Stimulated activated CD4-positive, alpha-beta T cell treated with anti-CD3 and anti-CD28 coated beads, Interleukin-12 subunit alpha, Interleukin-12 subunit beta, amount 100 ng/mL, for 48 hours (primary cell): ENCODE results near the gene FSTL4.

Experiments used
- DNase-seq, 3 donors: peaks; one replicate each; pipeline ENCODE4 v3.0.0-alpha.2; 2020; ENCODE audit warnings: low read depth in 2 of 3, low spot score in 1 of 3

FSTL4 gene

DNA sequence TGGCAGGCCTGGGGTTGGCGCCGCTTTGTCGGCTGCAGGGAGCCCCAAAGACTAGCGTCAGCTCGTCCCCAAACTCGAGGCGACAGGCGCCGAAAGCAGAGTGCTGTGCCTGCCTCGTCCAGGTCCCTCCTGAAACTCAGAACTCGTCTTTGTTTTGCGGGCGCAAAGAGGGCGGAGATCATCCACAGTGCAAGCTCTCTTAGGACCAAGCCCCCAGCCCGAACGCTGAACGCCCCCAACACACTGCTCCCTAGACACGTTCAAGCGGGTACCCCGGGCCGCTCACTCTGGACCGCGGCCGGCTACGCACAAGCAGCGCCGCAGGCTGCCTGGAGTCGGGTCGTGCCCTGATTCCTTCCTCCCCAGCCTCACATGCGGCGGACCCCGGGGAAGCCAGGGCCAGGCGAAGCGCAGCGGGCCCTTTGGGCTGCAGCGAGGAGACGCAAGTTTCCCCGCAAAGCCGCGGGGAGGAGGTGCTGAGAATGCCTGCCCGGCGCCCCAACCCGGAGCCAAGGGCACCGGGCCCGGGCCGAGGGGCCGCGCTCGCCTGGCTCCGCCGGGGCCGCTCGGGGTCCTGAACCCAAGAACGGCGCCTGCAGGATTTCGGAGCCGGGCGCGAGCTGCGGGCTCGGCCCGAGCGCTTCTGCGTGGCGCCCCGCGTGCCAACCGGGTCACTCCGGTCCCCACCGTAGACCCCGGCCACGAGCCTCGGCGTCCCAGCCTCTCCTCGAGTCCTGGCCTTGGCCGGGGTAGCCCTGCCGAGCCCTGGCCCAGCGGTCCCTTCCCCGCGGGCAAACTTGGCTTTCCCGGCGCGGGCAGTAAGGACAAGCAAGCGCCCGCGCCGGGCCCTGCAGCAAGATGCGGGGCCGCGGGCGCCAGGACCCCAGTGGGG, 738 bp downstream of the FSTL4 start:
- DNase-seq: no peak

DNA sequence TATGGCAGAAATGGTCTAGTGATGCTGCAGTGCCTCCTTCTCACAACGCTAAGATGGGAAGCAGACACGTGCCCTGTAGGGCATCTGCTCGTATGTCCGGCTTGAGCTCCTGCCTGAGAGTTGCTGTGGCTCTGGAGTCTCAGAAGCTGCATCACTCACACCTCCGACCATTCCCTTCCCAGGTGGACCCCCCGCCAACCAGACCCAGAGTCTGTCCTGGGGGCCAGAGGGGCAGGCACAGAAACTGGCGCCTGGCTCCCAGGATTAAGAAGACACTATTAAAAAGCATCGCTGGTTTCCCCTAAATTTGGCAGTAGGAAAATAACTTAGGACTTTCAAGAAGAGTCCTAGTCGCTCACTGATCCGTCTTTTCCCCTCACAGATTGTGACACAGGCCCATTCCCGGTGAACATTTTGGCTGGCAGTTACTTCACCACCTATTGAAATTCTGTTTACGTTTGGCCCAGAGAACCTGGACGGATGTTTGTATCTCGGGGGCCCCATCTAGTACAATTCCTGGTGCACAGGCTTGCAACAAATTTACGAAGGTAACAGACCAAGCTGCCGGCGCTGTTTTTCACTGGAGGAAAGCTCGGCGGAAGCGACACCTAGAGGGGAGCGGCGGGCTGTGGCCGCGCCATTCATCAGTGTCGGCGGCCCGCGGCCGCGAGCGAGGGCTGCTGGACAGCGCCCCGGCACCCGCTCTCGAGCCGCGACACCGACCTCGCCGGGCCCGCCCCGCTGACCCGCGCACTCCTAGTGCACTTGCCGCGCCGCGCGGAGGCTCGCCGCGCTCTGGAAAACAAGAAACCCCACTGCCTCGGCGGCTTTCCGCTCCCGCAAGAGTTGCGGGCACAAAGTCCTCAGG, 1.6 kb downstream of the FSTL4 start:
- peak in 1 of 3 donors; percentile 29 for DNase-seq

DNA sequence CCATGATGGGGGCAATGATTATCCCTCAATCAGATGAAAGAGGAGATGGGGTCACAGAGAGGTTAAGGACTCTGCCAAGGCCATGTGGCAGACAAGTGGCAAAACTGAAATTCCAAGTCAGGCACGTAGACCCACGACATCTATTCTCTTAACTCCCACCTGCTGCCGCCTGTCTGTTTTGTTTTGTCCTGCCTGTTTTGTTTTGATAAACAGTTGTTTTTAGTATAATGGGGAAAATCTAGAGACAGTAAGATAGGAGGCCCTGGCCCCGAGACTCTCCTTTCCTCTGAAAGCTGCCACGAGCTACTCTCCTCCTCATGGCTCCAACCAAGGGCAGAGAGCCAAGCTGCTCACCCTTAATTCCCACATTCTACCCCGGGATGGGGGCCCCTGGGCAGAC, 4.9 kb downstream of the FSTL4 start:
- DNase-seq: no peak

DNA sequence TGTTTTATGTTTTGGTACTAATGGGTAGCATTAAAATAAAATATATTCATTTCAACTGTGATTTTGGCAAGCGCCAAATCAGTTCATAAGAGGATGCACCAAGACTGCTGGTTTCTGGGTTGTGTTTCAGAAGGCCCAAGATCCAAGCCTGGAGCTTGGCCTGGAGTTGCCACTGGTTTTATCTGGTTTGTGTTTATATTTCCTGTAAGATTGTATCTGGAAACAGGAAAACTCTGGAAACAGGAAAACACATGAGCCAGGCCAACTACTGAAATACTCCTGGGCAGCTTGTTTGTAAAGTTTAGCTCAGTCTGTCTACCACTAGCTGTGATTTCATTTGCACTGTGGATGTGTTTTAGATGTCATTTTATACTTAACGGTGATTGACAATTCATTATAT, 5.5 kb downstream of the FSTL4 start:
- no peak for DNase-seq

DNA sequence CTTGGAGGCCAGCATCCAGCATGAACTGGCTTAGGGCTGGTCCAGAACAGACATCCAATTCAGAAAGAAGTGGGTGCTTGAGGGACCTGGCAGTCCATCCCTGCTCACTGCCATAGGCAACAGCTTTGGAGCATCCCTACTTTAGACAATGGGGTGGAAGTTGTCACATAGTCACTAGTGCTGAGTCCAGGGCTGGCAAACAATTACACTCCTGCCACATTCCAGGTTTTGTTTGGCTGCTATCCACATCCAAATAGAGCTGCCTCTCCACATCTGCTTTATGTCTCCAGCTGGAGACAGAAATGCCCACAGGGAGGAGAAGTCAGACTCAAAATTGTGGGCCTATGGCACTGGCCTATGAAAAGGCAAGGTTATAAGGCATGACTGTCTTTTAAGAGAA, 7.0 kb downstream of the FSTL4 start:
- no peak for DNase-seq

DNA sequence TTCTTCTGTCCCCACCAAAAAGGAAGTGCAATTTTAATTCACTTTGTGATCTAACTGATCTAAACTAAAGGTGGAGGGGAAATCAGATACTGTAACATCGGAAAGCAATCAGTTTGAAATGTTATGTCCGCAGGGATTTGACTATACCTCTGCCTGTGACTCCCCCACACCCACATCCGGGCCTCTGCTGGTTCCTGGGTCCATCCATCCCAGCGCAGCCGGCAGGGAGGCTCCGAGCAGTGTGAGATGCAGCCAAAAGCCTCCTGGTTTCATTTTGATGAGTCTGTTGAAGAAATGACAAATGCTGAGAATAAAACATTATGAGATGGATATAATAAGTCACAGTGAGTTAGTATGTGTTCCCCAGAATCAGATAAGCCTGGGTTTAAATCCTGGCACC, 8.6 kb downstream of the FSTL4 start:
- no peak for DNase-seq

DNA sequence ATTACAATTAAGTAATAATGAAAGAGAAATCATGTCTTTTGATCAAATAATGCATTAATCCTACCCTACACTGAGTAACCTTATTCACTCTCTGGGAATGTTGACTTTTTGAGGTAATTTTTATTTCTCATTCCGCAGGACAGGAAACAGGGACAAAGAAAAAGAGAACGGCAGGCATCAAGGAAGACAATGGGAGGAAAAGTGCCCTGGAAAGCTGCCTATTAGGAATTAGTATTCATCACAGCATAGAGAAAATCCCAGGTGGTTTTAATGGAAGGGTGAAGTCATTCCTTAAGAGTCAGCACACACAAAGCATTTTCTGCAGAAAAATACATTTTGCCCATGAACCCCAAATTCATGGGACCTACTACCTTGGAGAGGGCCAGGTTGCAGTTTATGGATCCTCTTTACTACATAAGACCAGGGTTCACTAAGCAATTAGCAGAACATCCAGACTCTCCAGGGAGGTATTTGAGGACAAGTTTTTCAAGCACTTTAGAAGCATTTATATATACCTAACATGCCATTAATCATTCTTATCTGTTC, 9.4 kb downstream of the FSTL4 start:
- DNase-seq: no peak

DNA sequence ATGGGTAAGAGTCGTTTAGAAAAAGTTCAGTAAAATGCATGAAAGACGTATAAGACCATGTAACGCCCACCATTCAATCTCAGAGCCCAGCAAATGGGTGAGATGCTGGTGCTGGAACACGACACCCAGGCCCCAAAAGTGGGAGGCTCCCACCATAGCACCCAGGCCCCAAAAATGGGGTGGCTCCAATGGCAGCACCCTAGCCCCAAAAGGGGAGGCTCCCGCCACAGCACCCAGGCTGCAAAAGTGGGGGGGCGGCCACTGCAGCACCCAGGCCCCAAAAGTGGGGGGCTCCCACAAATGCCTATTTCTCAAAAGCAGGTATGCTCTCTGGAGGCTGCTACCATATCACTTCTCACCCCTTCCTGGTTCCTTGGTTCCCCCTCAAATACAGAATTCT, 12.7 kb downstream of the FSTL4 start:
- no peak for DNase-seq

DNA sequence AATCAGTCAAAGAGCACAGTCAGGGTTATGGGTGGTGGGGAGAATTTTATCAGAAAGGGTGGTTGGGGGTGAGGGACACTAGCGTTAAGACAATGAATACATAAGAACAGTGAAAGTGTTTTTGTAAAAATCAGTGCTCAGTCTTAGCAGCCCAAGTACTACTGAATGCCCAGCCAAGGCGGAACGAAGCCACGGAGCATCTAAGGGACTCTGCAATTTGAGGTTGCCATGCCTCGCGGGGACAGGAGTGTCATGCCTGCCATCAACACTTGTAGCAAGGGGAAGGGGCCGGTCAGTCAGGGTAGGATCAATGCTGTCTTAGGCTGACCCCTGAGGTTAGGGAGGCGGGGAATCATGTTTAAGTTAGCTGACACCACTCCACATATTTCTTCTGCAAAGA, 13.3 kb downstream of the FSTL4 start:
- DNase-seq: no peak

DNA sequence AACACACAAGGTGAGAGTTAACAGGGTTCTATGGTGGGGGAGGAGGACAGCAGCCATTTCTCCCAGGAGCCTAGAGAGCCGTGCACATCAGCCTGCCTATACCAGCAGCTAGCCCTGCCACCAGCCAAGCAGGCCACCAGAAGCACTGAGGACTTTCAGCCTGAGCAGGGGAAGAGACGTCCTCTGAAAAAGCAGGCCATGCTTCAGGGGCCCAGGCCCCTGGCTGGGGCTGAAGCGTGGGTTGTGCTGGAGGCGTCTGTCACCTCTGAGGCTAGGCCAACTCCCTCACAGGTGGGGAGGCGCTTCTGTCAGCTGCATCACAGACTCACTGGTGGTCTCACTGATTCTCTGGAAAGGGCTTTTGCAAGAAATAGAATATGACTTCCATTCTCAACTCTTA, 16.3 kb downstream of the FSTL4 start:
- DNase-seq: no peak

DNA sequence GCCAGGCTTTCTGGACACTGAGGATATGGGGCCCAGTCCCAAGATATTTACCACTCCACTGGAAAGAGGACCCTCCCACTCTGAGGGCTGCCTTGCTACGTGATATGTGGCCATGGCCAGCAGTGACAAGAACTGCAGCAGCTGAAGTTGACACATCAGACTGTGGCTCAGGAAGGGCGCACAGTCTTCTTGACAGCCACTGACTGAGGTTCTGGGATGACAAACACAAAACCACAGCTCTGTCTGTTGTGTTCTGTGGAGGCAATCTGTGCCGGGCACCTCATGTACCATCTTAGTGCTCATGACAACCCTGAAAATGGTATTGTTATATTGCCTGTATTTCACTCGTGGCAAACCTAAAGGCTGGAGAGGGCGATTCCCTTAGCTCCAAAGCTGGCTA, 16.9 kb downstream of the FSTL4 start:
- DNase-seq: no peak

DNA sequence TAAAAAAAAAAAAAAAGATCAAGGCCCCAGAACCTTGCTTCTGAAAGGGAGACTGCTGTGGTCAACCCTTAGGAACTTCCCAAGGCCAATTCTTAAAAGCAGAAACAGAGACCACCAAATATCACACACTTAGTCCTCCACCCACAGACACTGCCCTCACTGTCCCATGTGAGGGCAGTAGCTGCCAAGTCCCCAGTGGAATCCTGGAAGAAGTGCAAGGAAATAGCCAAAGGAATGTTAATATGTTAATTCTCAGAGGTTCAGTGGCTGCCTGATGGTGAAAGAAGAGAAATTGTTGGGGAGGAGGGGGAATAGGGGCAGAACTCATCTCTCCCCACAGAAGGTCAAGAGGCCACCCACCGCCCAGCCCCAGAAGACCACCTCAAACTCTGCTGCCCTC, 23.1 kb downstream of the FSTL4 start:
- DNase-seq: no peak

DNA sequence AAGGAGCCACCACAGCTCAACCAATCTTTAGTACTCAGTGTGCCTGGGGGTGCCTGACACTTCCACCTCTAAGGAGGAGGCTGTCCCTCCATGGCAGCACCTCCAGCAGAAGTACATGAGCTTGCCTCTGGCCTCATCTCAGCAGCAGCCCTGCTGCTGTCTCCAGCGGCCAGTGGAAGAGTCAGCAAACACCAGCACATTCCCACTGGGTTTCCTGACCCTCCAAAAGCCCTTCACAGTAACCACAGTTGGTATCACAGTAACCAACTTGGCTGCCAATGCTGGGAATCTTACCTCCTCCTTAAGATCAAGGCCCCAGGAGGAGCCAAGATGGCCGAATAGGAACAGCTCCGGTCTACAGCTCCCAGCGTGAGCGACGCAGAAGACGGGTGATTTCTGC, 29.4 kb downstream of the FSTL4 start:
- no peak for DNase-seq

DNA sequence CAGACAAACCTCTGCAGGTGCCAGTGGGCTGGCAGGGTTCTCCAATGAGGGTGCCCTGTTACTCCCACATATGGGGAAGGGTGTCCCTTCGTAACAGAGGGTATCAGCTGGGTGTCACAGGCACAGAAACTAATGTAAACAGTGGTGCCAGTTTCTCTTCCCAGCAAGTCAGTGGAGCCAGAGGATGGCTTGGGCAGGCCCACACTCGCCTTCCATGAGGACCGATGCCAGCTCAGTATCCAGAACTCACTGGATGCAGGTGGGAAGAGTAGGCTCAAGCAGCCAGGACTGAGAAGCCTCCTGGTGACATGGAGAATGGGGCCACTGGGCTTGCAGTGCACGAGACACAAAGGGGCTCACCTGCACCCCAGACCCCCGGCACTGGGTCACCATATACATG, 30.4 kb downstream of the FSTL4 start:
- DNase-seq: no peak

DNA sequence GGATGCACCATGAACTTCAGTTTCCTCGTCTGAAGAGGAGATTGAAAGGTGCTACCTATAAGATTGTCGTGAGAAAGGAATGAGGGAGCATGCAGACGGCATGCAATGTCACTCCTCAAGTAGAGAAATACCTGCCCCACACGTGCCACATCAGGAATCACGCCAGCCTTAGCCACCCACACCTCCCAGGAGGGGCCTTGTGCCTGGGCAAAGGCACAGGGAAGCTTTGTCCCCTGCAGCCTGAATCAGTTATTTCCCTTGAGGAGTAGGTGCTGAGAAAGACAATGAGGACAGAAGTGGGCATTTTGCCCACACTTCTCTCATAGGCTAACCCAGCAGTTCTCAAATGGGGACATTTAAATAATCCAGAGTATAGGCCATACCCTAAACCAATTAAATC, 31.0 kb downstream of the FSTL4 start:
- no peak for DNase-seq

DNA sequence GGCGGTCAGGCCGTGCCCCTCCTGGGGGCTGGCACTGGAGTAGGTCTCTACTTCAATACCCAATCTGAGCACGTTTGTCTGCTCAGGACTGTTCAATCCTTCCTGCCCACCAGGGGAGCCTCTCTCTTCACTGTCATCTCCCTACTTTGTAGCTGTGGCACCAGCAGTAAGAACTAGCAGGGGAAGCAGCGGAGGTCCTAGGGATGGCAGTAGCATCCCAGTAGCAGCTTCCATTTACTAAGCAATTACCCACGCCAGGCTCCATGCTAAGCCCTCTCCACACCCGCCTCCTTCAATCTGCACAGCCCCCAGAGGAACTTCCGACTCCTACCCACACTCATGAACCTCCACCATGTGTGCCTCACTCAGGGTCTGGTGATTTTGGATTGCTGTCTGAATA, 31.7 kb downstream of the FSTL4 start:
- no peak for DNase-seq

DNA sequence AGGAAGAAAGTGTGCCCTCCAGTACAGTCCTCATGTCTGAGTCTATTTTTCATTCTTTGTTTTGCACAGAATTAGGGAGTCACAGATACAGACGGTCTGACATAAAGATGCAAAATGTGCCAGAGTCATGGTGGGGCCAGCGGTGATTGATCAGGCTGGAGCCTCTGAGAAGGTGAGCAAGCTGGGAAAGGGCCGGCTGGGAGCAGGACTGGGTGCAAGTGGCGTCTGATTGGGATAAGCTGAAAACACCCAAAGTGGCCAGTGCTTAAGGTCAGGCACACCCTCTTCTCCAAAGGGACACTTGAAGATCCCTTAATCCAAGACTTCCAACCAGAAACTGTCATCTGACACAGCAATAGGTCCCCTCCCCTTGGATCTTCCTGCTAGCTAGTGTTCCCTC, 32.6 kb downstream of the FSTL4 start:
- DNase-seq: no peak

DNA sequence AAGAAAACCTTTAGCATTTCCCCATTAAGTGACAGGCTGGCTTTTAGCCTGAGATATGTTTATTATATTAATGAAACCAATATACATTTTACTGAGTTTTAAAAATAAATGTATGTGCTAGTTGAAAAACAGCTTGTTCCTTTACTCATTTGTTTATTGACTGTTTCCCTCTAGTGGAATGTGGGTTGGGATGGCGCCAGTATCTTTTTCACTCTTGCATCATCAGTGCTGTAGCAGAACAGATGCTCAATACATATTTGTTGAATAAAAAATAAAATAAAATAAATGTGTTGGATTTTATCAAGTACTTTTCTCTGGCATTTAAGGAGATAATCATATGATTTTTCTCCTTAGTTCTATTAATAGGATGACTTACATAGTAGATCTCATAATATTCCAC, 43.0 kb downstream of the FSTL4 start:
- no peak for DNase-seq

DNA sequence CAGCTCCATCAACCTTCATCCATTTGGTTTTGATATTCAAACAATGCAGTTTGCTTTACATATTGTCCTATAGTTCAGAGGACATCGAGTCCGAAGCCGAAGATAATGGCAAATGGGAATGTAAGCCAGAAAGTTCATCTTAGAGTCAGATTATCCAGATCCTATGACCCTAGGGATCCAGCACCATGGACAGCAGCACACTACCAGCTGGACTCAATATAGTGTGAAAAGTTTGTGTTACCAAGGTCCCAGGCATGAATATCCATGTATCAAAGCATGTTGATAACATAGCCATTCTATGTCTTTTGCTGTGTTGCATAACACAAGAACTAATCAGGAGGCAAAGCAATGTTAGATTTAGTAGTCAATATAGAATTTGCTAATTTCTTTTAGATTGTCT, 46.3 kb downstream of the FSTL4 start:
- peak in 2 of 3 donors; percentile 5 to 25 for DNase-seq

DNA sequence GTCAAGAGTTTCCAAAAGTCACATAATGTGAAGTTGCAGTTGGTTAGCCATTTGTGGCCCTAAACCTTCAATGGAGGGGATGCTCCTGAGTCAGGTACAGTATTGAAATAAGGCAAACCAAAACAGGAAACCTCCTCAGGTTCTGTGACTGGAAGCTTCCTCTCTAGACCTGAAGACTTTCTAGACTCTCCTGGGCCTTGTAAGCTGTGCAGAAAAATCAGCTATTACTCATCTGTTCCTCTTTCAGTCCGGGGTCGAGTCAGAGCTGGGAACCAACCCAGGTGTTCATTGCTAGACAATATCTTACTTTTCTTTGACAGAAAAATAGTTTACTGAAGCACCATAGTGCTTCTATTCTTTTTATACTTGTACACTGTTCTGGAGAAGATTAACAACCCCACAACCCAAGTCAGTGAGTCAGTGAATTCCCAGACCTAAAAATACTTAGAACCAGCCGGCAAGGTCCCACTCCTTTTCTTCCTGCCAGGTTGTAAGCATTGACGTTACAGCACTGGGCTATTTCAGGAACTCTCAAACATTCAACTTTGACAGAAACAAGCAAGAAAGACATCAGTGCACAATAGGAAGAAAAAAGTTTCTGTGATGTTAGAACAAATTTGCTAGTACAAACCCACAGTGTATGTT, 47.3 kb downstream of the FSTL4 start:
- no peak for DNase-seq

DNA sequence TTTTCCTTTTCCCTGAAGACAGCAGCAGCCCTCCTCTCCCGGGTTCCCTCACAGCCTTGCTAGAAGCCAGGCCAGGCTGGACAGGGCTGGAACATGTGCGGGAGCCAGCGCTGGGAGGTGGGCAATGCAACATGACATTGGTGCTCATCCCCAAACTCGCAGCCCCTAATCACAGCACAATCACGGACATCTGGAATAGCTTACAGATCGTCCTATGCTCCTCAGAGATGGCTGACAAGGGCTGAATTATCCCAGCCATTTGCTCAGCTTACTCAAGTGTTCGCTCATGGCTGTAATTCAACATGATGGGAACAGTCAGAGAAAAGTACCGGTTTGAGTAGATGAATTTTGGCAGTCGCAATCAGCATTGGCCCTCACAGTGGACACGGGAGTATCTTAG, 49.8 kb downstream of the FSTL4 start:
- no peak for DNase-seq

DNA sequence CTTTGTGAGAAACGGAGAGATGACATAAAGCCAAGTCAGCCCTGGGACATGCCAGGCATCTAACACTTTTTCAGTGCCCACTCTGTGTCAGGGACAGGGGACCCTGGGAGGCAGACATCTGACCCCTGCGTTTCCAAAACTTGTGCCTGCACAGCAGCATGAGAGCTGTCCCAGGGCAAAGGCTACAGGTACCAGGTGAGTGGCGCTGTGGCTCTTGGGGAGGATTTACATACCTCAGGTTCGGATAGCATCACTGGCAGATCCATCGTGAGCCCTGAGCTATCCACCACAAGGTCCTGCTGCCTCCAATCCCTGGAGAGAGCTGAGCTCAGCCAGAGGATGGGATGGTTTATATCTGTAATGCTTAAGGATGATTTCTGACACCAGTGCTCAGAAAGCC, 52.4 kb downstream of the FSTL4 start:
- no peak for DNase-seq
